GM18868 (cell line): ENCODE measurements around the gene ACCS.

Experiments used
- ATAC-seq: cut with Tn5 transposase; IDR thresholded peaks from one replicate; pipeline ENCODE4 v1.9.1; 2021; ENCODE audit warnings: mild to moderate bottlenecking, moderate library complexity; ENCODE audit not compliant: unreplicated experiment

The ACCS gene

DNA sequence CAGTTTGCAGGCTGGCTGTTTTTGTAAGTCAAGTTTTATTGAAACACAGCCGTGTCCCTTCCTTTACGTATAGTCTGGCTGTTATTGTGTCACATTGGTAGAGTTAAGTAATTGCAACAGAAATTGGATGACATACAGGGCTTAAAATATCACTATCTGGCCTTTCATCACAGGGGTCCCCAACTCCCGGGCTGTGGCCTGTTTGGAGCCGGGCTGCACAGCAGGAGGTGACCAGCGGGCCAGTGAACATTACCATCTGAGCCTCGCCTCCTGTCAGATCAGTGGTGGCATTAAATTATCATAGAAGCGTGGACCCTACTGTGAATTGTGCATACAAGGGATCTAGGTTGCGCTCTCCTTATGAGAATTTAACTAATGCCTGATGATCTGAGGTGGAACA is 61.1 kb downstream of the ACCS start:
- no peak for ATAC-seq

DNA sequence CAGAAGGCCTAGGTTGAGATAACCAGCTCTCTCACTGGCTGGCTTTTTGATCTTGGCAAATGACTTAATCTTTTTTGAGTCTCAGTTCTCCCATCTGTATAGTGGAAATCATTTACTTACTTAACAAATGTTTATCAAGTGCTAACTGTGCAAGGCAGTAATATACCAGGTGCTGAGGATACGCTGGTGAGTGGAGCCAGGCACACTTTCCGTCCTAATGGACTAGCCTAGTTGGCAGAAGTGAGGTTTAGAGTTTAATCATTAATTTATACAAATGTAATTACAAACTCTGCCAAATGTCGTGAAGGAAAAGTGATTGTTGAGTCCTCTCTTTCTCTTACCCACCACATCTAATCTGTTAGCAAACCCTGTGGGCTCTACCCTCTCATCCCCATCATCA is 62.7 kb downstream of the ACCS start:
- no peak for ATAC-seq

DNA sequence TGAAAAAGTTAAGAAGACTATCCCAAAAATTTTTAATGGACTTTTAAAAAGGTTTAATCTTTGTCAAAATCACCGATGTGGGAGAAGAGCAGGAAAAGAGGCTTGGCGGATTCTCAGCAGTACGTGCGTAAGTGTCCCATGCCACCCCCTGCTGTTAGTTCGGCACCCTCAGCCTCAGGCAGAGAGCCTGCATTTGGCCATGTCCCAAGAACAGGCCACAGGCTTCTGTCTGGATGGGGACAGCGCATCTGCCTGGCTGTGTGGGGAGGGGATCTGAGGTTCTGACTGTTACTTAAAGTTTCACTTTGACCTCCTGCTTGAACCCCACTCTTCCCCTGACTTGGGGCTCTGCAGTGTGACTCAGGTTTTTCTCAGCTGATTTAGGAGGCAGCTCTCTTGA is 64.7 kb downstream of the ACCS start:
- no peak for ATAC-seq

DNA sequence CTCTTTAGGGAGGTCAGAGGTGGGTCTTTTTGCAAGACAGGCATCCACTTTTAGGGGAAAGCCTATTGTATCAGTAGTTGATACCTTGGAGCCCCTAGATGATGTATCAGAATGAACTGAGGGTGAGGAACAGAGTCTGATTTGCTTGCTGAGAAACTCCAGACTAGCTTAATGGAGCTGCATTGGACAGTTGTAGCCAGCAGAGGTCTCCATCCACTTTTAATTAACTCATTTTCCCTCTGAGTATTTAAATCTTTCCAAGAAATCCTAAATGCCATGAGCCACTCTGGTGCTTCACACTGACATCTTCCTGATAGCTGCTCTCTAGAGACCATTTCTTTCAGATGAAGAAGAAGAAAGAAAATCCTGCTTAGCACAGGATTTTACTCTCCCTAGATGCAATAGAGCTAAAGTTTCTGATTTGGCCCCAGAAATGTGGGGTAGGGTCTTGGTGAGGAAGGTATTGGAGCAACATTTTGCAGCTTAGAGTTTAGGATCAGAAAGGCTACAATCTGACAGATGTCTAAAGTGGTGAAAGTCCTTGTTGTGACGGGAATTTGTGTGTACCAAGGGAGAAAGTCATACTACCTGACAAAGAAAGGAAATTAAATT is 67.4 kb downstream of the ACCS start:
- ATAC-seq, result no peak
